Keratinocyte (primary cell): ENCODE data around the gene PLEKHO2.

ENCODE experiments used
- EZH2 ChIP-seq: IDR thresholded peaks from one replicate; pipeline ENCODE4 v1.6.1; 2012; ENCODE audit warnings: inconsistent platforms, mild to moderate bottlenecking, low read length, moderate library complexity
- TF ChIP-seq, protein P1 (sequence below), 3 experiments: IDR thresholded peaks in 1 of 3; conservative IDR thresholded peaks in 1 of 3; optimal IDR thresholded peaks in 1 of 3; 2 replicates in 2 of 3; 3 replicates in 1 of 3; pipeline versions ENCODE3 to v1.5.1; 2011; ENCODE audit warnings: low read length in 3 of 3, mild to moderate bottlenecking in 3 of 3, moderate library complexity in 2 of 3, control low read depth in 1 of 3, inconsistent platforms in 1 of 3; ENCODE audit not compliant: insufficient read depth in 2 of 3; ENCODE audit errors: extremely low read depth in 1 of 3

GRCh38 chr15:64843991-64844390 lies 2.3 kb downstream of the PLEKHO2 start:
- TF ChIP-seq, protein P1, sequence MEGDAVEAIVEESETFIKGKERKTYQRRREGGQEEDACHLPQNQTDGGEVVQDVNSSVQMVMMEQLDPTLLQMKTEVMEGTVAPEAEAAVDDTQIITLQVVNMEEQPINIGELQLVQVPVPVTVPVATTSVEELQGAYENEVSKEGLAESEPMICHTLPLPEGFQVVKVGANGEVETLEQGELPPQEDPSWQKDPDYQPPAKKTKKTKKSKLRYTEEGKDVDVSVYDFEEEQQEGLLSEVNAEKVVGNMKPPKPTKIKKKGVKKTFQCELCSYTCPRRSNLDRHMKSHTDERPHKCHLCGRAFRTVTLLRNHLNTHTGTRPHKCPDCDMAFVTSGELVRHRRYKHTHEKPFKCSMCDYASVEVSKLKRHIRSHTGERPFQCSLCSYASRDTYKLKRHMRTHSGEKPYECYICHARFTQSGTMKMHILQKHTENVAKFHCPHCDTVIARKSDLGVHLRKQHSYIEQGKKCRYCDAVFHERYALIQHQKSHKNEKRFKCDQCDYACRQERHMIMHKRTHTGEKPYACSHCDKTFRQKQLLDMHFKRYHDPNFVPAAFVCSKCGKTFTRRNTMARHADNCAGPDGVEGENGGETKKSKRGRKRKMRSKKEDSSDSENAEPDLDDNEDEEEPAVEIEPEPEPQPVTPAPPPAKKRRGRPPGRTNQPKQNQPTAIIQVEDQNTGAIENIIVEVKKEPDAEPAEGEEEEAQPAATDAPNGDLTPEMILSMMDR (optimal IDR thresholded peaks at IDR 0.05 in 1 of 3, IDR thresholded peaks at IDR 0.05 in 1 of 3, conservative IDR thresholded peaks at IDR 0.05 in 1 of 3; ENCODE audit: extremely low read depth in 1 of 3, insufficient read depth in 2 of 3, low read length in 3 of 3), result no peak
- TF ChIP-seq EZH2, result no peak
